GM12878 (cell line): ENCODE results near the gene CNTNAP2. TPM values are rescaled to one million over a fixed set of nuclear protein-coding genes. Genes with fewer than 3 reads are reported as not detected.

Experiments used
- ATAC-seq: fragments of 200-7000 bp; cut with Tn5 transposase; 3 replicates; pipeline ENCODE4 v1.9.1; 2020; ENCODE audit warnings: mild to moderate bottlenecking, moderate library complexity
- BruUV-seq: library from RNA; stranded (reverse); fragments of 400-500 nt; replicated peaks from 2 replicates; lab custom pipeline; 2021; lab: Mats Ljungman, UMichigan
- CTCF ChIA-PET: fragments of 300-600 bp; sonication (Branson Sonifier 250); formaldehyde crosslinking; extraction: SDS; loops from one replicate; lab custom pipeline; 2021; ENCODE audit warnings: inconsistent platforms; lab: Yijun Ruan, JAX
- POLR2A ChIA-PET: fragments of 350-600 bp; formaldehyde crosslinking; extraction: SDS; loops from one replicate; lab custom pipeline; 2021; ENCODE audit warnings: inconsistent platforms; lab: Charles Lee
- RAD21 ChIA-PET: fragments of 300-600 bp; sonication (Branson Sonifier 250); formaldehyde crosslinking; loops from one replicate; lab custom pipeline; 2023; ENCODE audit warnings: antibody characterized with exemption; ENCODE audit not compliant: unreplicated experiment; lab: Charles Lee
- SMC1A ChIA-PET: fragments of 300-600 bp; sonication (Branson Sonifier 250); formaldehyde crosslinking; loops from one replicate; lab custom pipeline; 2023; ENCODE audit not compliant: unreplicated experiment, uncharacterized antibody; lab: Charles Lee
- DNase-seq: peaks from one replicate; pipeline ENCODE4 v3.0.0-alpha.2; 2011; ENCODE audit warnings: low read depth, low spot score
- FAIRE-seq: peaks from 3 replicates; lab custom pipeline; 2011; peaks lifted over from hg19 to GRCh38; lab: Jason Lieb, UNC
- H2AFZ ChIP-seq: 2 replicates; pipeline ENCODE4 v1.6.0; 2011; ENCODE audit warnings: low read depth, low read length, control low read depth; ENCODE audit not compliant: control insufficient read depth
- H3K27ac ChIP-seq: 2 replicates; pipeline ENCODE4 v1.5.1; 2011; ENCODE audit warnings: control low read depth; ENCODE audit not compliant: control insufficient read depth, insufficient read depth
- H3K27me3 ChIP-seq, 2 experiments: replicated peaks in 1 of 2; 2 replicates each; pipeline versions ENCODE4 v1.6.0 to v1.6.1; 2011; ENCODE audit warnings: low read length in 1 of 2; ENCODE audit not compliant: control insufficient read depth in 2 of 2, insufficient read depth in 2 of 2
- H3K36me3 ChIP-seq, 2 experiments: 2 replicates each; pipeline ENCODE4 v1.5.1; 2011; ENCODE audit warnings: low read length in 1 of 2; ENCODE audit not compliant: control insufficient read depth in 2 of 2, insufficient read depth in 2 of 2
- H3K4me1 ChIP-seq: 2 replicates; pipeline ENCODE4 v1.6.1; 2011; ENCODE audit warnings: mild to moderate bottlenecking, low read length, moderate library complexity, mixed read lengths; ENCODE audit not compliant: control insufficient read depth, insufficient read depth
- H3K4me2 ChIP-seq: 2 replicates; pipeline ENCODE4 v1.6.0; 2011; ENCODE audit warnings: control low read depth; ENCODE audit not compliant: control insufficient read depth, insufficient read depth
- H3K4me3 ChIP-seq: fragments of 200-600 bp; sonication (generic); 2 replicates; pipeline ENCODE4 v1.5.1; 2016
- H3K79me2 ChIP-seq: 2 replicates; pipeline ENCODE4 v1.6.0; 2011; ENCODE audit warnings: low read length; ENCODE audit not compliant: control insufficient read depth, insufficient read depth
- H3K9ac ChIP-seq: 2 replicates; pipeline ENCODE4 v1.8.0; 2011; ENCODE audit warnings: low read length, control low read depth, mixed read lengths; ENCODE audit not compliant: control insufficient read depth, insufficient read depth
- H3K9me3 ChIP-seq: replicated peaks from 3 replicates; pipeline ENCODE4 v1.5.1; 2011; ENCODE audit warnings: mild to moderate bottlenecking, low read length; ENCODE audit not compliant: control insufficient read depth, insufficient read depth
- H4K20me1 ChIP-seq: 2 replicates; pipeline ENCODE4 v1.6.0; 2011; ENCODE audit not compliant: control insufficient read depth, insufficient read depth
- ATF2 ChIP-seq: IDR thresholded peaks from 2 replicates; pipeline ENCODE4 v1.6.1; 2012; ENCODE audit warnings: low read length, inconsistent platforms
- CHD2 ChIP-seq: IDR thresholded peaks from 2 replicates; pipeline ENCODE4 v1.6.1; 2011; ENCODE audit warnings: low read depth, low read length, improper control_type of control experiment, borderline replicate concordance
- DPF2 ChIP-seq: fragments of 450-650 bp; IDR thresholded peaks from 2 replicates; pipeline ENCODE4 v1.6.1; 2017; ENCODE audit warnings: mild to moderate bottlenecking
- JUND ChIP-seq: IDR thresholded peaks from 2 replicates; pipeline ENCODE4 v1.6.1; 2012; ENCODE audit warnings: low read depth, mild to moderate bottlenecking, low read length, improper control_type of control experiment, moderate library complexity
- MXI1 ChIP-seq: fragments of 150-350 bp; IDR thresholded peaks from 2 replicates; pipeline ENCODE4 v1.6.1; 2011; ENCODE audit warnings: low read depth, mild to moderate bottlenecking, inconsistent platforms, low read length, improper control_type of control experiment
- NFXL1 ChIP-seq: fragments of 450-650 bp; IDR thresholded peaks from 2 replicates; pipeline ENCODE4 v1.6.1; 2017; ENCODE audit warnings: antibody characterized with exemption, mild to moderate bottlenecking, borderline replicate concordance
- RELA ChIP-seq: fragments of 450-650 bp; IDR thresholded peaks from 2 replicates; pipeline ENCODE4 v1.8.0; 2014; ENCODE audit warnings: borderline replicate concordance; ENCODE audit not compliant: partially characterized antibody
- REST ChIP-seq: IDR thresholded peaks from 2 replicates; pipeline ENCODE4 v1.6.1; 2012; ENCODE audit warnings: mild to moderate bottlenecking, low read depth, low read length
- SMAD1 ChIP-seq: fragments of 450-650 bp; IDR thresholded peaks from 2 replicates; pipeline ENCODE4 v1.6.1; 2018; ENCODE audit warnings: mild to moderate bottlenecking, low read depth; ENCODE audit not compliant: partially characterized antibody
- SMC3 ChIP-seq: IDR thresholded peaks from 2 replicates; pipeline ENCODE4 v1.6.1; 2011; ENCODE audit warnings: low read length, improper control_type of control experiment, borderline replicate concordance
- in situ Hi-C: fragments of 300-500 bp; cut with MboI; formaldehyde crosslinking; loops from 9 replicates; pipeline ENCODE4 v1.14.3; 2018; ENCODE audit warnings: mixed read lengths
- intact Hi-C: fragments of 100-400 bp; cut with micrococcal nuclease; formaldehyde crosslinking; loops from one replicate; pipeline ENCODE4 v1.14.2; 2022; ENCODE audit not compliant: unreplicated experiment
- polyA plus RNA-seq, 11 experiments: library from polyadenylated mRNA; depleted of rRNA in 4 of 11; unstranded in 6 of 11; stranded (reverse) in 5 of 11; fragments of >200 nt; fragmentation: Nextera tagmentation in 4 of 11; fragmentation: Illumina TruSeq in 1 of 11; extraction: Ambion mirVana in 4 of 11; extraction: Trizol in 1 of 11; gene quantifications; 1 replicate in 1 of 11; 2 replicates in 10 of 11; pipeline versions ENCODE4 v1.2.1 to v1.2.3, GENCODE V29; 2011 to 2016; ENCODE audit warnings: inconsistent platforms in 2 of 11, missing spikeins in 2 of 11, low read depth in 1 of 11
- total RNA-seq, 4 experiments: library from RNA; depleted of rRNA in 3 of 4; stranded (reverse); fragments of >200 nt in 3 of 4; fragmentation: Illumina TruSeq in 1 of 4; extraction: Trizol in 1 of 4; gene quantifications; 2 replicates each; pipeline versions ENCODE4 v1.2.1 to v1.2.3, GENCODE V29; 2013 to 2021
- TF ChIP-seq, protein P1 (sequence below): fragments of 450-650 bp; formaldehyde crosslinking; IDR thresholded peaks from 2 replicates; pipeline ENCODE4 v1.4.0; 2020; ENCODE audit warnings: mild to moderate bottlenecking, moderate library complexity
- TF ChIP-seq, protein P2 (sequence below): fragments of 450-650 bp; IDR thresholded peaks from 2 replicates; pipeline ENCODE4 v1.6.1; 2017; ENCODE audit warnings: mild to moderate bottlenecking, moderate library complexity

Gene CNTNAP2
- total and polyA plus RNA-seq, 10 of the 15 experiments (the other 5 are each of a cell fraction or from before 2014, with no cell fraction given): 0.03 to 0.08 (median 0.03) TPM; not detected in 7

GRCh38 chr7:146741911-146742310, 625.3 kb downstream of the CNTNAP2 start:
- DNase-seq: no peak
- no peak overlapping the region for H3K27ac ChIP-seq
- H3K4me1 ChIP-seq: no peaks in the 10 kb centered on the region
- H3K9me3 ChIP-seq: no peaks in the 10 kb centered on the region
- ChIA-PET CTCF (no interaction called here), POLR2A (interaction anchor here (0.7 kb wide), 1 partner anchor 66 kb away, joined by 3 read pairs; no protein-coding TSS in a partner anchor), SMC1A (interaction anchor here (0.6 to 1.1 kb wide), 2 partner anchors 38 to 134 kb away, joined by 3 read pairs; no protein-coding TSS in a partner anchor), RAD21 (no interaction called here)
- in situ Hi-C loops (no loop called here), intact Hi-C loops (no loop called here)
- no peaks in the 10 kb centered on the region for H3K27me3 ChIP-seq
- no peak for ATAC-seq
- H2AFZ ChIP-seq: no peak overlapping the region
- H3K4me2 ChIP-seq: no peak overlapping the region
- no peak overlapping the region for H3K9ac ChIP-seq
- H3K4me3 ChIP-seq: no peak overlapping the region
- no peak for FAIRE-seq
- no peaks in the 10 kb centered on the region for H3K36me3 ChIP-seq
- H4K20me1 ChIP-seq: no peaks in the 10 kb centered on the region
- BruUV-seq: no TSS peak
- H3K79me2 ChIP-seq: no peaks in the 10 kb centered on the region
- no peak for TF ChIP-seq SMC3
- TF ChIP-seq CHD2: no peak
- no peak for TF ChIP-seq NFXL1
- TF ChIP-seq, protein P1, sequence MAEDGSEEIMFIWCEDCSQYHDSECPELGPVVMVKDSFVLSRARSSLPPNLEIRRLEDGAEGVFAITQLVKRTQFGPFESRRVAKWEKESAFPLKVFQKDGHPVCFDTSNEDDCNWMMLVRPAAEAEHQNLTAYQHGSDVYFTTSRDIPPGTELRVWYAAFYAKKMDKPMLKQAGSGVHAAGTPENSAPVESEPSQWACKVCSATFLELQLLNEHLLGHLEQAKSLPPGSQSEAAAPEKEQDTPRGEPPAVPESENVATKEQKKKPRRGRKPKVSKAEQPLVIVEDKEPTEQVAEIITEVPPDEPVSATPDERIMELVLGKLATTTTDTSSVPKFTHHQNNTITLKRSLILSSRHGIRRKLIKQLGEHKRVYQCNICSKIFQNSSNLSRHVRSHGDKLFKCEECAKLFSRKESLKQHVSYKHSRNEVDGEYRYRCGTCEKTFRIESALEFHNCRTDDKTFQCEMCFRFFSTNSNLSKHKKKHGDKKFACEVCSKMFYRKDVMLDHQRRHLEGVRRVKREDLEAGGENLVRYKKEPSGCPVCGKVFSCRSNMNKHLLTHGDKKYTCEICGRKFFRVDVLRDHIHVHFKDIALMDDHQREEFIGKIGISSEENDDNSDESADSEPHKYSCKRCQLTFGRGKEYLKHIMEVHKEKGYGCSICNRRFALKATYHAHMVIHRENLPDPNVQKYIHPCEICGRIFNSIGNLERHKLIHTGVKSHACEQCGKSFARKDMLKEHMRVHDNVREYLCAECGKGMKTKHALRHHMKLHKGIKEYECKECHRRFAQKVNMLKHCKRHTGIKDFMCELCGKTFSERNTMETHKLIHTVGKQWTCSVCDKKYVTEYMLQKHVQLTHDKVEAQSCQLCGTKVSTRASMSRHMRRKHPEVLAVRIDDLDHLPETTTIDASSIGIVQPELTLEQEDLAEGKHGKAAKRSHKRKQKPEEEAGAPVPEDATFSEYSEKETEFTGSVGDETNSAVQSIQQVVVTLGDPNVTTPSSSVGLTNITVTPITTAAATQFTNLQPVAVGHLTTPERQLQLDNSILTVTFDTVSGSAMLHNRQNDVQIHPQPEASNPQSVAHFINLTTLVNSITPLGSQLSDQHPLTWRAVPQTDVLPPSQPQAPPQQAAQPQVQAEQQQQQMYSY: no peak
- TF ChIP-seq RELA: no peak
- TF ChIP-seq JUND: no peak
- TF ChIP-seq ATF2: no peak
- TF ChIP-seq, protein P2, sequence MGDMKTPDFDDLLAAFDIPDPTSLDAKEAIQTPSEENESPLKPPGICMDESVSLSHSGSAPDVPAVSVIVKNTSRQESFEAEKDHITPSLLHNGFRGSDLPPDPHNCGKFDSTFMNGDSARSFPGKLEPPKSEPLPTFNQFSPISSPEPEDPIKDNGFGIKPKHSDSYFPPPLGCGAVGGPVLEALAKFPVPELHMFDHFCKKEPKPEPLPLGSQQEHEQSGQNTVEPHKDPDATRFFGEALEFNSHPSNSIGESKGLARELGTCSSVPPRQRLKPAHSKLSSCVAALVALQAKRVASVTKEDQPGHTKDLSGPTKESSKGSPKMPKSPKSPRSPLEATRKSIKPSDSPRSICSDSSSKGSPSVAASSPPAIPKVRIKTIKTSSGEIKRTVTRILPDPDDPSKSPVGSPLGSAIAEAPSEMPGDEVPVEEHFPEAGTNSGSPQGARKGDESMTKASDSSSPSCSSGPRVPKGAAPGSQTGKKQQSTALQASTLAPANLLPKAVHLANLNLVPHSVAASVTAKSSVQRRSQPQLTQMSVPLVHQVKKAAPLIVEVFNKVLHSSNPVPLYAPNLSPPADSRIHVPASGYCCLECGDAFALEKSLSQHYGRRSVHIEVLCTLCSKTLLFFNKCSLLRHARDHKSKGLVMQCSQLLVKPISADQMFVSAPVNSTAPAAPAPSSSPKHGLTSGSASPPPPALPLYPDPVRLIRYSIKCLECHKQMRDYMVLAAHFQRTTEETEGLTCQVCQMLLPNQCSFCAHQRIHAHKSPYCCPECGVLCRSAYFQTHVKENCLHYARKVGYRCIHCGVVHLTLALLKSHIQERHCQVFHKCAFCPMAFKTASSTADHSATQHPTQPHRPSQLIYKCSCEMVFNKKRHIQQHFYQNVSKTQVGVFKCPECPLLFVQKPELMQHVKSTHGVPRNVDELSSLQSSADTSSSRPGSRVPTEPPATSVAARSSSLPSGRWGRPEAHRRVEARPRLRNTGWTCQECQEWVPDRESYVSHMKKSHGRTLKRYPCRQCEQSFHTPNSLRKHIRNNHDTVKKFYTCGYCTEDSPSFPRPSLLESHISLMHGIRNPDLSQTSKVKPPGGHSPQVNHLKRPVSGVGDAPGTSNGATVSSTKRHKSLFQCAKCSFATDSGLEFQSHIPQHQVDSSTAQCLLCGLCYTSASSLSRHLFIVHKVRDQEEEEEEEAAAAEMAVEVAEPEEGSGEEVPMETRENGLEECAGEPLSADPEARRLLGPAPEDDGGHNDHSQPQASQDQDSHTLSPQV: no peak
- no peak for TF ChIP-seq DPF2
- no peak for TF ChIP-seq SMAD1
- TF ChIP-seq REST: no peak
- no peak for TF ChIP-seq MXI1
